ENCODE results near the gene MRPL48. TPM values are rescaled to one million over a fixed set of nuclear protein-coding genes. Genes with fewer than 3 reads are reported as not detected.
"Not testable (repeated sequence)": the region's sequence is repeated elsewhere in the genome, so short reads cannot be mapped to it uniquely, and the experiment has no call there.

Gene MRPL48
- total and polyA plus RNA-seq, 2 experiments from 2014 or later = 18.2 to 72.9 TPM

DNA sequence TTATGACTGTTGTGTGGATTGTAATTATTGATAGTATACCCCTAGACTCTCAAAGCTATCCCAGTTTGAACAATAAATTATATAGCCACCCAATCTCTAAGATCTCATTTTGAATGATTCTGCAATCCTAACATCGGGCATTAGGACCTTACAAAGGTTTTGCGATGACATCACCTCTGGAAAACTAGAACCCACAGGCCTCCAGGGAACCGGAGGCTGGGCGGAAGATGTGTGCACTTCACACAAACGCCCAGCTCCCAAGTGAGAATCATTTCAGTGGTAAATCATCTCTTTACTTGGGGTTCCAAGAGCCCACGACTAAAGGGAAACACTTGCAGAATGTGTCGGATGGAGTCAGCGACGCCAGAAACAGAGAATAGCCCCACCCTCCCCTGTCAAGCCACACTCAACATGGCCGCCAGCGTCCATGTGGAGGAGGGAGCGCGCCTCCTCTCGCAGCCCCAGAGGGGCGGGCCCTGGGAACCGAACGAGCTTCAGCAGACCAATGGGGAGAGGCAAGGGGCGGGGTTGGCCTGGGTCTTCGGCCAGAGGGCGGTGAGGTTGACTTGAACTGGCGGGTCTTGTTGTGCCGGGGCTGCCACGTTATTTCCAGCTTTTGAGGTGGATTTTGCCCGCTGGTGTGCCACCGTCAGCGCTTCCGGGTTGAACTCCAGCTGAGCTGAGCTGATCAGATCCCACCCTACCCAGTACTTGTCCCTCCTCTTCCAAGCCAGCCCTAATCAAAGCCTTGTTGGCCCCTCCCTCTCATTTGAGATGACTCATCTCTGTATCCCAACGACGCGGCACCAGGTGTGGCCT is 8.4 kb upstream of the MRPL48 start:
- TF ChIP-seq, protein P1, sequence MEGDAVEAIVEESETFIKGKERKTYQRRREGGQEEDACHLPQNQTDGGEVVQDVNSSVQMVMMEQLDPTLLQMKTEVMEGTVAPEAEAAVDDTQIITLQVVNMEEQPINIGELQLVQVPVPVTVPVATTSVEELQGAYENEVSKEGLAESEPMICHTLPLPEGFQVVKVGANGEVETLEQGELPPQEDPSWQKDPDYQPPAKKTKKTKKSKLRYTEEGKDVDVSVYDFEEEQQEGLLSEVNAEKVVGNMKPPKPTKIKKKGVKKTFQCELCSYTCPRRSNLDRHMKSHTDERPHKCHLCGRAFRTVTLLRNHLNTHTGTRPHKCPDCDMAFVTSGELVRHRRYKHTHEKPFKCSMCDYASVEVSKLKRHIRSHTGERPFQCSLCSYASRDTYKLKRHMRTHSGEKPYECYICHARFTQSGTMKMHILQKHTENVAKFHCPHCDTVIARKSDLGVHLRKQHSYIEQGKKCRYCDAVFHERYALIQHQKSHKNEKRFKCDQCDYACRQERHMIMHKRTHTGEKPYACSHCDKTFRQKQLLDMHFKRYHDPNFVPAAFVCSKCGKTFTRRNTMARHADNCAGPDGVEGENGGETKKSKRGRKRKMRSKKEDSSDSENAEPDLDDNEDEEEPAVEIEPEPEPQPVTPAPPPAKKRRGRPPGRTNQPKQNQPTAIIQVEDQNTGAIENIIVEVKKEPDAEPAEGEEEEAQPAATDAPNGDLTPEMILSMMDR (IDR thresholded peaks at IDR 0.05; ENCODE audit: low read depth, low read length) = no peak
- Histone ChIP-seq H3K27me3 (no peaks in the 10 kb centered on the region), H3K9me3 (ENCODE audit: low read depth) (no peaks in the 10 kb centered on the region), H3K4me3 (peak overlapping the region; percentile 52), H3K36me3 (no peaks in the 10 kb centered on the region), H3K27ac (peak overlapping the region; percentile 86), H3K4me1 (ENCODE audit: low read depth) (no peaks in the 10 kb centered on the region)
- peak; percentile 99 for DNase-seq (ENCODE audit: low read depth in 1 of 2, low spot score in 1 of 2)

DNA sequence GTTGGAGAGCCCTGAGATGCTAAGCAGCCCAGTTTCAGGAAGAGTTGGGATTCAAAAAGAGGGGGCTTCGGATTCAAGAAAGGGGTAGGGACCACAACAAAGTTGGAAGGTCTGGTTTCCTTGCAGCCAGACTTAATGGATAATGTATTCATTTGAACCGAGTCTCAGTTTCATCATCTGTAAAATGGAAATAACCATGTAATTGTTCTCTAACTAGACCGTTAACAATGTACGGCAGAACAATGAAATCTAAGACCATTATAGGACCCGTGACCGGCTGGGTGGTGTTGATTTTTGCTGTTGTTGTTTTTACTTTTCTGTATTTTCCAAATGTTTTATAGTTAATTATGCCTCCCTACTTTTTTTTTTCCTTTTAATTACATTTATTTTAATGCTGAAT is 6.4 kb upstream of the MRPL48 start:
- no peaks in the 10 kb centered on the region for H3K27me3 ChIP-seq
- H3K4me3 ChIP-seq = no peak overlapping the region
- no peaks in the 10 kb centered on the region for H3K36me3 ChIP-seq
- no peak for DNase-seq (ENCODE audit: low read depth in 1 of 2, low spot score in 1 of 2)
- no peak overlapping the region for H3K27ac ChIP-seq
- H3K9me3 ChIP-seq (ENCODE audit: low read depth) = no peaks in the 10 kb centered on the region
- TF ChIP-seq, protein P1 (IDR thresholded peaks at IDR 0.05; ENCODE audit: low read depth, low read length) = no peak
- H3K4me1 ChIP-seq (ENCODE audit: low read depth) = no peaks in the 10 kb centered on the region

DNA sequence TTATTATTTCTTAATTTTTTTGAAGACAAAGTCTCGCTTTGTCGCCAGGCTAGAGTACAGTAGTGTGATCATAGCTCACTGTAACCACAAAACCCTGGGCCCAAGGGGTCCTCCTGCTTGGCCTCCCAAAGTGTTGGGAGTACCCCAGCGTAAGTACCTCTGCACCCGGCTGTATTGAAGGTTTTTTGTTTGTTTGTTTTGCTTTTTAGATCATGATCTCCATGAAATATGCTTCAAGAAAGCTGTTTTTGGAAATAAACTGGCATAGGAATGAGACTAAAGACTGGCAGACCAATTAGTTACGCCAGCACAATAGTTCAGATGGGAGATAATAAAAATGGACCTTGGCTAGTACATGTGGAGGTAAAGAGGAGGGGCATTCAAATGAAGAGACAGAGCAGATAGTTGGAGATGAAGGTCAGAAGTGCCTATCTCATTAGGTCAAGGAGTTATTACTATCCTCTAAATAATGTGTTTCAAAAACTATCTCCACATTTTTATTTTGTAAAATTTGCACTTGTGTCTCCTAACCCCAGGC is 4.1 kb upstream of the MRPL48 start:
- no peak overlapping the region for H3K27ac ChIP-seq
- DNase-seq (ENCODE audit: low read depth in 1 of 2, low spot score in 1 of 2) = no peak
- no peaks in the 10 kb centered on the region for H3K27me3 ChIP-seq
- peaks cover 4% of the 10 kb centered on the region for H3K4me1 ChIP-seq (ENCODE audit: low read depth)
- no peaks in the 10 kb centered on the region for H3K9me3 ChIP-seq (ENCODE audit: low read depth)
- TF ChIP-seq, protein P1 (IDR thresholded peaks at IDR 0.05; ENCODE audit: low read depth, low read length) = no peak
- H3K36me3 ChIP-seq = no peaks in the 10 kb centered on the region
- H3K4me3 ChIP-seq = no peak overlapping the region

DNA sequence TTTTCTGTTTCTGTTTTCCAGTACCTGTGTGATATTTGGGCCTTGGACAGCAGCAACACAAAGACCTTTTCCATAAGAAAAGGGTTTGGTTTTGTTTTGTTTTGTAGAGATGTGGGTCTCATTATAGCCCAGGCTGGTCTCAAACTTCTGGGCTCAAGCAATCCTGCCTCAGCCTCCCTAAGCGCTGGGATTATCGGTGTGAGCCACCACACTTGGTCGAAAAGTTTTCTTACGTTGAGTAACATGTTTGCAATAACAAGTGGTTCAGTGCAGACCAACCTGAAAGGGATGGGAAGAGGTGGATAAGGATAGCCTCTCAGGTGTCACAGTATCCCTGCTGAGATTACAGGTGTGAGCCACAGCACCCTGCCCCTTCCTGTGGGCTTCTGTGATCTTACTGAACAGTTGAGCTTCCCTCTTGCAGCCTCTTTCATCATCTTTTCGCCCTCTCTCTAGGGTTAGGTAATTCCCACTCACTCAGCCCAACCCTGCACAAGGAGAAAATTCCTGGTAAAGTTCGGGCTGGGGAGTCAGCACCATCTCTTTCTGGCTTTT is 3.5 kb upstream of the MRPL48 start:
- Histone ChIP-seq H3K27me3 (no peaks in the 10 kb centered on the region), H3K9me3 (ENCODE audit: low read depth) (no peaks in the 10 kb centered on the region), H3K4me3 (no peak overlapping the region), H3K27ac (no peak overlapping the region), H3K4me1 (ENCODE audit: low read depth) (peaks cover 4% of the 10 kb centered on the region), H3K36me3 (no peaks in the 10 kb centered on the region)
- TF ChIP-seq, protein P1 (IDR thresholded peaks at IDR 0.05; ENCODE audit: low read depth, low read length) = no peak
- peak in 1 of 2 donors; percentile 25 for DNase-seq (ENCODE audit: low read depth in 1 of 2, low spot score in 1 of 2)

DNA sequence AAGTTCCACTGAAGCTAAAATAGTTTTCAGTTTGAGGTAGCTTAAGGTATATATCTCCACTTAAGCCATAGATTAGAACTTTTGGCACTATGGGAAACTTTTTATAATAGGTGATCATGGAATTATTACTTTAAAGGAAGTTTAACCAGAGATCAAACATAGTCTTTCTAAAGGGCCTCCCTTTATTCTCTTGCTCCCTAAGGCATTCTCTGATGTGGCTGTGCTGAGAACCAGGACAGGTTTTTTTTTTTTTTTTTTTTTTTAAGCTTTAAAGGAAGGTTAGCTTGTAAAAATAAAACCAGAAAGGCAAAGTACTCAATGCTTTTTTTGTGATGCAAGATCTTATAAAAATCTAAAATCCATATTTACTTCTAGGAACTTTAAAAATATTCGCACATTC is 2.9 kb upstream of the MRPL48 start:
- H3K4me1 ChIP-seq (ENCODE audit: low read depth) = peaks cover 4% of the 10 kb centered on the region
- H3K27ac ChIP-seq = no peak overlapping the region
- DNase-seq (ENCODE audit: low read depth in 1 of 2, low spot score in 1 of 2) = no peak
- no peaks in the 10 kb centered on the region for H3K36me3 ChIP-seq
- no peaks in the 10 kb centered on the region for H3K9me3 ChIP-seq (ENCODE audit: low read depth)
- H3K27me3 ChIP-seq = no peaks in the 10 kb centered on the region
- TF ChIP-seq, protein P1 (IDR thresholded peaks at IDR 0.05; ENCODE audit: low read depth, low read length) = no peak
- H3K4me3 ChIP-seq = no peak overlapping the region

DNA sequence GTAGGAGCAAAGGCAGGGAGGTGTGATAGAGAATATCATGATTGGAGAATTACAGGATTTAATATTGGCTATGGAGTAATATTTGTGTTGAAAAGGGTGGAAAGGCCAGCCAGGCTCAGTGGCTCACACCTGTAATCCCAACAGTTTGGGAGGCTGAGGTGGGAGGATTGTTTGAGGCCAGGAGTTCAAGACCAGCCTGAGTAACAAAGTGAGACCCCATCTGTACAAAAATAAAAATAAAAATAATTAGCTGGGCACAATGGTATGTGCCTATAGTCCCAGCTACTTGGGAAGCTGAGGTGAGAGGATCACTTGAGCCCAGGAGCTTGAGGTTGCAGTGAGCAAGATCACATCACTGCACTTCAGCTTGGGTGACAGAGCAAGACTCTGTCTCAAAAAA is 2.2 kb upstream of the MRPL48 start:
- not testable (repeated sequence) for DNase-seq (ENCODE audit: low read depth in 1 of 2, low spot score in 1 of 2); H3K36me3 ChIP-seq; H3K27me3 ChIP-seq; H3K9me3 ChIP-seq (ENCODE audit: low read depth); H3K4me1 ChIP-seq (ENCODE audit: low read depth); H3K4me3 ChIP-seq; H3K27ac ChIP-seq

All from cardiac muscle cell (in vitro differentiated cells and primary cell).